Glutamatergic neuron (in vitro differentiated cells): ENCODE measurements around the gene AEN. TPM values are rescaled to one million over a fixed set of nuclear protein-coding genes. Genes with fewer than 3 reads are reported as not detected.

Experiments used
- DNase-seq: peaks from one replicate; pipeline ENCODE4 v3.0.0; 2022
- H3K27ac Mint-ChIP-seq: one replicate; pipeline ENCODE4 v1.8.0; 2020; ENCODE audit warnings: mild to moderate bottlenecking, mixed read lengths, inconsistent platforms; ENCODE audit not compliant: unreplicated experiment
- H3K27me3 Mint-ChIP-seq: one replicate; pipeline ENCODE4 v1.8.0; 2020; ENCODE audit warnings: mild to moderate bottlenecking, moderate library complexity, mixed read lengths, inconsistent platforms; ENCODE audit not compliant: unreplicated experiment
- H3K36me3 Mint-ChIP-seq: one replicate; pipeline ENCODE4 v1.8.0; 2020; ENCODE audit warnings: mild to moderate bottlenecking, mixed read lengths, inconsistent platforms; ENCODE audit not compliant: unreplicated experiment
- H3K4me1 Mint-ChIP-seq: one replicate; pipeline ENCODE4 v1.8.0; 2020; ENCODE audit warnings: mild to moderate bottlenecking, low read depth, mixed read lengths, inconsistent platforms; ENCODE audit not compliant: unreplicated experiment
- H3K4me3 Mint-ChIP-seq: one replicate; pipeline ENCODE4 v1.8.0; 2020; ENCODE audit warnings: mild to moderate bottlenecking, mixed read lengths, inconsistent platforms; ENCODE audit not compliant: unreplicated experiment
- H3K9me3 Mint-ChIP-seq: one replicate; pipeline ENCODE4 v1.8.0; 2020; ENCODE audit warnings: mild to moderate bottlenecking, moderate library complexity, mixed read lengths, inconsistent platforms; ENCODE audit not compliant: unreplicated experiment
- total RNA-seq: library from RNA; stranded (reverse); fragmentation: NEBNext Ultra II Directional; extraction: Animal tissue kit (Norgen Biotek cat#: 25700); gene quantifications from one replicate; pipeline ENCODE4 v1.2.1, GENCODE V29; 2021; ENCODE audit not compliant: unreplicated experiment
- TF ChIP-seq, protein P1 (sequence below): fragments of 200-600 bp; sonication (generic); IDR thresholded peaks from one replicate; pipeline ENCODE4 v1.5.0; 2021; ENCODE audit not compliant: partially characterized antibody, unreplicated experiment

AEN gene
- total RNA-seq, 1 donor from 2014 or later: 15.4 TPM

DNA sequence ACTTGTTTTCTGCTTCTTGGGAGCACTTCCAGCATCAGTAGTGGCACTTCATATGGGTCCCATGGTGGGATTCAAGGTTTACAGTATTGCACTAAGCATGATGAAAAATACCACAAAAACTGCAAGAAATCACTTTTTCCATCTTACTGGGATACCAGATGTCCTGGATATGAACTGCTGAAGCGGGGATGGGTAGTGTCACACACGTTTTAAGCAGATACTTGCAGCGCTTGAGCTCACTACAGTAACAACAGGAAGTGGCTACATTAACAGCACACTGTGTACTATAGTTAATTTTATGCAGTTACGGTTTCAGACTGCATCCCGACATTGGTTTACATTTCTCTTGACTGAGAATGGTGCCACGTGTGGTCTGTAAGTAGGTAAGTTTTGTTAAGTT, 14.2 kb downstream of the AEN start:
- Mint-ChIP-seq H3K36me3 (no peaks in the 10 kb centered on the region), H3K9me3 (no peaks in the 10 kb centered on the region), H3K27me3 (peaks cover 9% of the 10 kb centered on the region), H3K27ac (no peak overlapping the region), H3K4me3 (no peak overlapping the region), H3K4me1 (peaks cover 2% of the 10 kb centered on the region)
- no peak for DNase-seq
- TF ChIP-seq, protein P1, sequence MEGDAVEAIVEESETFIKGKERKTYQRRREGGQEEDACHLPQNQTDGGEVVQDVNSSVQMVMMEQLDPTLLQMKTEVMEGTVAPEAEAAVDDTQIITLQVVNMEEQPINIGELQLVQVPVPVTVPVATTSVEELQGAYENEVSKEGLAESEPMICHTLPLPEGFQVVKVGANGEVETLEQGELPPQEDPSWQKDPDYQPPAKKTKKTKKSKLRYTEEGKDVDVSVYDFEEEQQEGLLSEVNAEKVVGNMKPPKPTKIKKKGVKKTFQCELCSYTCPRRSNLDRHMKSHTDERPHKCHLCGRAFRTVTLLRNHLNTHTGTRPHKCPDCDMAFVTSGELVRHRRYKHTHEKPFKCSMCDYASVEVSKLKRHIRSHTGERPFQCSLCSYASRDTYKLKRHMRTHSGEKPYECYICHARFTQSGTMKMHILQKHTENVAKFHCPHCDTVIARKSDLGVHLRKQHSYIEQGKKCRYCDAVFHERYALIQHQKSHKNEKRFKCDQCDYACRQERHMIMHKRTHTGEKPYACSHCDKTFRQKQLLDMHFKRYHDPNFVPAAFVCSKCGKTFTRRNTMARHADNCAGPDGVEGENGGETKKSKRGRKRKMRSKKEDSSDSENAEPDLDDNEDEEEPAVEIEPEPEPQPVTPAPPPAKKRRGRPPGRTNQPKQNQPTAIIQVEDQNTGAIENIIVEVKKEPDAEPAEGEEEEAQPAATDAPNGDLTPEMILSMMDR: no peak

DNA sequence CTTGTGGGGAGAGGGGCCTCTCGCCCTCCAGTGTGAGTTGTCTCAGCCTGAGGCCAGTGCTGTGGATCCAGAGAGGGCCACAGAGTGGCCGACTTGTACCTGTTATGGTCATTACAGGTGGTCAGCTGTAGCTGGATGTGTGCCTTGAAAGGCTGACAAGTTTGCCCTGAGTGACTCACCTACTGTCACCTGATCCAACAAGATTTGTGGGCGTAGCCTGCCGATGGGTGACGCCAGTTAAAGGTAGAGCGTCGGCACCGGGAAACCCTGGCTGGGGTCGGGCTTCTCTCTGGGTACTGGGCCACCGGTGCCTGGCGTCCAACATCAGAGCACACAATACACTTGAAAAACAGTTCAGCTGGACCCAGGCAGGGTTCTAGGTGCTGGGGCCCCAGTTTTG, 14.9 kb downstream of the AEN start:
- H3K27me3 Mint-ChIP-seq: peaks cover 9% of the 10 kb centered on the region
- no peak overlapping the region for H3K4me3 Mint-ChIP-seq
- H3K9me3 Mint-ChIP-seq: no peaks in the 10 kb centered on the region
- TF ChIP-seq, protein P1: no peak
- no peak for DNase-seq
- H3K27ac Mint-ChIP-seq: no peak overlapping the region
- H3K36me3 Mint-ChIP-seq: no peaks in the 10 kb centered on the region
- peaks cover 2% of the 10 kb centered on the region for H3K4me1 Mint-ChIP-seq

DNA sequence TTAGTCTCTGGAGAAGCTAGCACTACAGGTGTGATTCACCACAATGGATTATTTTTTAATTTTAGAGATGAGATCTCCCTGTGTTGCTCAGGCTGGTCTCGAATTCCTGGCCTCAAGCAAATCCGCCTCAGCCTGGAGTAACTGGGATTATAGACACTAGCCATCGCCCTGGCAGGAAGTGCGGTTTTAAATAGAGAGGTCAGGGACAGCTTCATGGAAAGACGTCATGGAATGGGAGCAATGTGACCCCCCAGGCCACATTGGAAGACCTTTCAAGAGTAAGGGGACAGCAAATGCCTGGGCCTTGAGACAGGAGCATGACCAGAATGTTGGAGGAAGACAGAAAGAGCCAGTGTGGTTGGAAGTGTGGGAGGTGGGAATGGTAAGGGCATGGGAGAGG, 15.5 kb downstream of the AEN start:
- TF ChIP-seq, protein P1: no peak
- Mint-ChIP-seq H3K27ac (no peak overlapping the region), H3K4me1 (peaks cover 2% of the 10 kb centered on the region)

DNA sequence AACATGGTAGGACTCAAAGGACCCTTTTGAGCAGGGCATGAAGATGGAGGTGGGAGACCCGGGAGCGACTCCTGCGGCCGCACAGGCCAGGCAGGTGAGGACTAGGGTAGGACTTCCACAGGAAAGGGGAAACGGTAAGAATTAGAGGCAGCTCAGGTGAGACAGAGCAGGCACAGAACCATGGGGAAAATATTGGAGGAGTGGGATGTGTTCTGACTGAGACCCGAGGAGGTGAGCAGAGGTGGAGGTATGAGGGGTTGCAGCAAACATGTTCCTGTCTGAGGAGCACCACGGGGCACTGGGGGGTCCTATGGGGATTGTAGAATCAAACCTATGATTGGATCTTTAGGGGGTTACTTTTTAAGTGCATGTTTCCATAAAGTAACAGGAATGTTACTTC, 16.3 kb downstream of the AEN start:
- no peak for DNase-seq

More for the DNA sequence above, 15.5 kb downstream of the AEN start:
- no peak for DNase-seq
- Mint-ChIP-seq H3K9me3 (no peaks in the 10 kb centered on the region), H3K27me3 (peaks cover 9% of the 10 kb centered on the region), H3K4me3 (no peak overlapping the region), H3K36me3 (no peaks in the 10 kb centered on the region)

DNA sequence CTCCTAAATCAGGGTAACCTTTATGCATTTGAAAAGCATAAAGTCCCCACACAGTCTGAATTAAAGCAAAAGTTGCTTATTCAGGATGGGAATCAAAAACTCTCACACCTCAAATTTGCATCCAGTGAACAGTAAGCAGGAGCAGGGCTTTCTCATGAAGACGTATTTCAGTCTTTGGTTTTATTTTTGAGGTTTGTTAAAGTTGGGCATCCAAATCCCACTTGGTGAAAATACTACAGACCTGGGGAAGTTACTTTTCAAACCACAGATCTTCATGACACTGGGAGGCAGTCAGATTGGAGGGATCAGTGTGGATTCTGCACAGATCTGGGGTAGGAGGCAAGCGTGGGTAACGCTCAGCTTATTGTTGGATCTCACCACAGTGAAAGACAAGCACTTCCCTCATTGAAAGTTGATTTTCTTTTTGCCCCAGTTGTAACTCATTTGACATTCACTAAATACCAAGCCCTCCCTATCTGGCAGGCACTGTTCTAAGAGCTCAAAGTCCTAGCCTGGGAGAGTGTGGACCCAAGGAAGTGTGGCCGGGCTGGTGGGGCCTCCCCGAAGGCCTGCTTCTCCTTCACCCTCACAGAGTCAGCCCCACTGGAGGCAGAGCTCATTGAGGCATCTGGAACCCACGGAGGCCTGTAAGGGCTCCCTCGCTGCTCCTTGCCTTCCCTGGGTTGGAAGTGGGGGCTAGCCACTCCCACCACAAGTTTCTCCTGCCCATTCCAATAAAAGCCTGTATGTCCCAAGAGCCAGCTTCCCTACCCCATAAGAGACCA, 16.9 kb downstream of the AEN start:
- TF ChIP-seq, protein P1: no peak
- Mint-ChIP-seq H3K9me3 (no peaks in the 10 kb centered on the region), H3K4me3 (no peak overlapping the region), H3K27ac (no peak overlapping the region), H3K4me1 (peaks cover 2% of the 10 kb centered on the region), H3K27me3 (peaks cover 6% of the 10 kb centered on the region), H3K36me3 (no peaks in the 10 kb centered on the region)
- no peak for DNase-seq

More for the DNA sequence above, 16.3 kb downstream of the AEN start:
- Mint-ChIP-seq H3K27ac (no peak overlapping the region), H3K36me3 (no peaks in the 10 kb centered on the region), H3K9me3 (no peaks in the 10 kb centered on the region), H3K4me1 (peaks cover 2% of the 10 kb centered on the region), H3K4me3 (no peak overlapping the region), H3K27me3 (peaks cover 8% of the 10 kb centered on the region)
- TF ChIP-seq, protein P1: no peak
